ENCODE data around the gene SCLY.

Gene SCLY

DNA sequence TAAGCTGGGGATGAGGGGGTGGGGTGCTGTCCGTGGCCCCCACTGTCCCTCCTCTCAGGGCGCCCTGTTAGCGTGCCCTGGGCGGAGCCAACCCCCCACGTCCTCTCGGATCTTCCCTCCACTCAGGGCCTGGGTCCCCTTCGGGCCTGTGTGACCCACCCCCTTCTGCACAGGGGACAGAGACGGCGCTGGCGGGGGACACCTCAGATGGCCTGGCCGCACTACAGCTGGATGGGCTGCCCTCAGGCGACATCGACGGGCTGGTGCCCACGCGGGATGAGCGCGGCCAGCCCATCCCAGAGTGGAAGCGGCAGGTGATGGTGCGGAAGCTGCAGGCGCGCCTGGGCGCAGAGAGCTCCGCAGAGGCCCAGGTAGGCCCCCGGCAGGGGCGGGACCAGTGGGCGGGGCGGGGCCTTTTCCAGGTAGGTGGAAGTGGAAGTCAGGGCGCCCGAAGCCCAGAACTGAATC, 67.8 kb downstream of the SCLY start:
- H3K4me3 Mint-ChIP-seq, result no peak overlapping the region
- ATAC-seq (no peak), DNase-seq (ENCODE audit: low spot score in 2 of 2) (no peak)
- H3K4me1 Mint-ChIP-seq, result no peaks in the 10 kb centered on the region
- H3K27ac Mint-ChIP-seq, result no peak overlapping the region
- no peaks in the 10 kb centered on the region for H3K36me3 Mint-ChIP-seq
- H3K9me3 Mint-ChIP-seq, result no peaks in the 10 kb centered on the region

DNA sequence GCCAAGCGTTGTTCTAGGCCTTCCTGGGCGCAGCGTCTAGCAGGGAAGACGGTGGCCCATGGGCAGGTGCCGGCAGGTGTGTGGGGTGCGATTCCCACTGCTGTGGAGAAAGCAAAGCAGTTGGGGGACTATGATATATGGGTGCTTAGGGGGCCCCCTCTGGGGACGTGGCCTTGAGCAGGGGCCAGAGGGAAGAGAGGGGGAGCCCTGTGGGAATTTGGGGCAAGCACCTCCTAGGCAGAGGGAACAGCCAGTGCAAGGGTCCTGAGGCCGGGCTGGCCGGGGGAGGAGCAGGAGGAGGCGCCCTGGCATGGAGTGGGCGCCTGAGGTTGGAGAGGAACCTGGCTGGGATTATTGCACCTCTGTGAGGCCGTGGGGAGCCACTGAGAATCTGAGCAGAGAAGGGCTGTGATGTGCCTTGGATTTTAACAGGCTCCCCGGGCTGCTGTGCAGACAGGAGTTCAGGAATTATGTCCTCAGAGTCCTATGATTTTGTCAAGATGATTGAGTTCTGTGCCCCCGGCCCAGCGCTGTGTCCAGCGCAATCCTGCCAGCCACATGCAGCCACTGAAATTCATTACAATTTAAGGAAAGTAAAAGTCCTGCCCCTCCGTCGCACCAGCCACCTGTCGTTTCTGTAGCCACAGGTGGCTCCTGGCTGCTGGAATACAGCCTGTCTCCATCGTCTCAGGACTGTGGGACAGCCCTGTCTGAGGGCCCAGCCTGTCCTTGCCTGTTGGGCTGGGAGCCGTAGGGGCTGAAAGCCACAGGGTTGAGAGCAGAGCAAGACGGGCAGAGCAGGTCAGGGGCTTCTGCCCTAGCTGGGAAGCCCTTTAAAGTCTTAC, 68.6 kb downstream of the SCLY start:
- no peak for ATAC-seq

GRCh38 chr2:238130111-238130695, 69.4 kb downstream of the SCLY start:
- Mint-ChIP-seq H3K36me3 (no peaks in the 10 kb centered on the region), H3K27ac (no peak overlapping the region), H3K4me1 (no peaks in the 10 kb centered on the region), H3K9me3 (no peaks in the 10 kb centered on the region), H3K4me3 (no peak overlapping the region)
- ATAC-seq, result no peak
- no peak for DNase-seq (ENCODE audit: low spot score in 2 of 2)

More for the DNA sequence above, 68.6 kb downstream of the SCLY start:
- Mint-ChIP-seq H3K4me3 (no peak overlapping the region), H3K4me1 (no peaks in the 10 kb centered on the region), H3K9me3 (no peaks in the 10 kb centered on the region), H3K27ac (no peak overlapping the region), H3K36me3 (no peaks in the 10 kb centered on the region)
- no peak for DNase-seq (ENCODE audit: low spot score in 2 of 2)

DNA sequence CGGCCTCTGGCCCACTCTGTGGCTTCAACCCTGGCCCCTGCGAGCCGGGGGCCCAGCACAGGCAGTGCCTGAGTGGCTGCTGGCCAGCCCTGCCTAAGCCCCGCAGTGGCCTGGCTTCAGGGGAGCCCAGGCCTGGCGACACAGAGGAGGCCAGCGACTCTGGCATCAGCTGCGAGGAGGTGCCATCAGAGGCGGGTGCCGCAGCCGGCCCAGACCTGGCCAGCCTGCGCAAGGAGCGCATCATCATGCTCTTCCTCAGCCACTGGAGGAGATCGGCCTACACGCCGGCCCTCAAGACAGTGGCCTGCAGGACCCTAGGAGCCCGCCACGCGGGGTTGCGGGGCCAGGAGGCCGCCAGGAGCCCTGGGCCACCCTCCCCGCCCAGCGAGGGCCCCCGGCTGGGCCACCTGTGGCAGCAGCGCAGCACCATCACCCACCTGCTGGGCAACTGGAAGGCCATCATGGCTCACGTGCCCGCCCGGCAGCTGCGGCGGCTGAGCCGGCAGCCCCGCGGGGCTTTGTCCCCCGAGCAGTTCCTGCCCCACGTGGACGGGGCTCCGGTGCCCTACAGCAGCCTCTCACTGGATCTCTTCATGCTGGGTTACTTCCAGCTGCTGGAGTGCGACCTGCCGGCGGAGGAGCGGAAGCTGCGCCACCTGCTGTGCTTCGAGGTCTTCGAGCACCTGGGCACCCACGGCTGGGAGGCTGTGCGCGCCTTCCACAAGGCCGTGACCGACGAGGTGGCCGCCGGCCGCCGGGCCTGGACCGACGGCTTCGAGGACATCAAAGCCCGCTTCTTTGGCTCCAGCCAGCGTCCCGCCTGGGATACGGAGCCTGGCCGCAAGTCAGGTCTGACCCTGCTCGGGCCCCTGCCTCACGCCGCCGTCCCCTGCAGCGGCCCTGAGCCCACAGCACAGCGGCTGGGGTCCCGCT, 70.2 kb downstream of the SCLY start:
- Mint-ChIP-seq H3K4me3 (no peak overlapping the region), H3K4me1 (no peaks in the 10 kb centered on the region), H3K9me3 (no peaks in the 10 kb centered on the region), H3K27ac (no peak overlapping the region), H3K36me3 (no peaks in the 10 kb centered on the region)
- ATAC-seq (no peak), DNase-seq (ENCODE audit: low spot score in 2 of 2) (no peak)

DNA sequence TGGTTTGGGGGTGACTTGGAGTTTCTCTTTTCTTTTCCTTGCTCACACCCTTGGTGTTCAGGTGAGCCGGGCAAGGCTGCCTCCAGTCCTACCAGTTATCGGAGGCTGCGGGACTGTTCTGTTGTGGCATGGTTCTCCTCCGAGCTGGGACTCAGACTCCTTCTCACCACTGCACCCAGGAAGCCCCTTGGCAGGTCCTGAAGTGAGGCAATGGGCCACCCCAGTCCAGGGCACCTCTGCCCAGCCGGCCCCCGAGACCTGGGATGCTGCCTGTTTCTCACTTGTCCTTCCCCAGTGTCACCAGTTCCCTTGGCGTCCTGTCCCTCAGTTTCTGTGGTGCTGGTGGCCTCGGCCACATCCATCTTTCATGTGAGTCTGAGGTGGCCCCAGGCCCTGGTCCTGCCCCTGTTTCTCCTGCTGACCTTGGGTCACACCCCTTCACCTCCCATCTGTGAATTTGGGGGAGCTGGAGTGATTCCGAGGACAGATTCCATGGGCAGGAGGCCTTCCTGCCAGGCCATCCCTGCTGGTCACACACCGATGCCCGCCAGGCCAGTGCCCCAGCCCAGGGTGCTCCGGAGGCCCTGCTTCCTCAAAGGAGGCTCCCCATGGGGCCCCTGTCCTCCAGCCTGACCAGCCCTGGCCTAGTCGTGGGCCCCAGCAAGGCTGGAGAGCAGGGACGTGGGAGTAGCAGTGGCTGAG, 71.1 kb downstream of the SCLY start:
- Mint-ChIP-seq H3K27ac (no peak overlapping the region), H3K9me3 (no peaks in the 10 kb centered on the region), H3K4me3 (no peak overlapping the region), H3K36me3 (no peaks in the 10 kb centered on the region), H3K4me1 (no peaks in the 10 kb centered on the region)
- no peak for ATAC-seq
- DNase-seq (ENCODE audit: low spot score in 2 of 2), result no peak

DNA sequence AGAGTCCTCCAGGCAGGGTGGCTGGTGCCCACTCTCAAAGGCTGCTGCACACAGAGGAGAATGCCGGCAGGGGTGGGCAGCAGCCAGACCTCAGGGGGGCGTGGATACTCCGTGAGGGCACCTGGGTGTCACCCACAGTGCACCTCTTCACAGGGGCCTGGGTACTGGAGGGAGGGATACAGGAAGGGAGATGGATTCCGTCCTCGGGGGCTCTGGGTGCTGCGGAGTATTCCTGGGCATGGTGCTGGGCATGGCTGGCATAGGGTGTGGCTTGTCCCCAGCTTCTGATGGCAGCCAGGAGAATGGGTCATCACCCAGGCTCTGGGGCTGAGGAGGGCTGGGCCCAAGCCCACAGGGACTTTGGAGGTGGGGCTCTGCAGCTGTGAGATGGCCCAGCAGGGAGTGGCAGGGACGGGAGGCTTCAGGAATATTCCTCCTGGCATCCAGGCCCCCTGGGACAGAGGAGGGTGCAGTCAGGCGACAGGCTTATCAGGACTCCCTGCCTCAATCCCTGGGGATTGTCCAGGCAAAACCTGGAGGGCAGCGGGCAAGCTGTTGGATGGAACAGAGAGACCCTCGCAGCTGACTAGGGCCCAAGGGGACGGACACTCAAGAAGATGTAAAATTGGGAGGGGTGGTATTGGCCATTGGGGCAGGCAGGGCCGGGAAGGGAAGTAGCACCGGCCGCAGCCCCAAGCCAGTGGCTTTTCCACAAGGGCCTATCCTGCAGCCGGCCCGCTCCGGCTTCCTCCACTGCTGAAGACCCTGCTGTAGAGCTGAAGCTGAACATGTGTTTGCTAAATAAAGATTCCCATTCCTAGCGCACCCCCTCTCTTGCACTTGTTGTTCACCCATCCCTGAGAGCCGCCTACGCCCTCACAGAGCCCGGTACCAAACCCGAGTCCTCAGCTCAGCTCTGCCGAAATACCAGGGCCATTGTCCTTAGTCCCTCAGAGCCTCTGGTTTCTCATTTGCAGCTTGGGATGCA, 72.0 kb downstream of the SCLY start:
- ATAC-seq, result no peak
- Mint-ChIP-seq H3K4me1 (no peaks in the 10 kb centered on the region), H3K9me3 (no peaks in the 10 kb centered on the region), H3K27ac (no peak overlapping the region), H3K4me3 (no peak overlapping the region), H3K36me3 (no peaks in the 10 kb centered on the region)
- DNase-seq (ENCODE audit: low spot score in 2 of 2), result no peak

DNA sequence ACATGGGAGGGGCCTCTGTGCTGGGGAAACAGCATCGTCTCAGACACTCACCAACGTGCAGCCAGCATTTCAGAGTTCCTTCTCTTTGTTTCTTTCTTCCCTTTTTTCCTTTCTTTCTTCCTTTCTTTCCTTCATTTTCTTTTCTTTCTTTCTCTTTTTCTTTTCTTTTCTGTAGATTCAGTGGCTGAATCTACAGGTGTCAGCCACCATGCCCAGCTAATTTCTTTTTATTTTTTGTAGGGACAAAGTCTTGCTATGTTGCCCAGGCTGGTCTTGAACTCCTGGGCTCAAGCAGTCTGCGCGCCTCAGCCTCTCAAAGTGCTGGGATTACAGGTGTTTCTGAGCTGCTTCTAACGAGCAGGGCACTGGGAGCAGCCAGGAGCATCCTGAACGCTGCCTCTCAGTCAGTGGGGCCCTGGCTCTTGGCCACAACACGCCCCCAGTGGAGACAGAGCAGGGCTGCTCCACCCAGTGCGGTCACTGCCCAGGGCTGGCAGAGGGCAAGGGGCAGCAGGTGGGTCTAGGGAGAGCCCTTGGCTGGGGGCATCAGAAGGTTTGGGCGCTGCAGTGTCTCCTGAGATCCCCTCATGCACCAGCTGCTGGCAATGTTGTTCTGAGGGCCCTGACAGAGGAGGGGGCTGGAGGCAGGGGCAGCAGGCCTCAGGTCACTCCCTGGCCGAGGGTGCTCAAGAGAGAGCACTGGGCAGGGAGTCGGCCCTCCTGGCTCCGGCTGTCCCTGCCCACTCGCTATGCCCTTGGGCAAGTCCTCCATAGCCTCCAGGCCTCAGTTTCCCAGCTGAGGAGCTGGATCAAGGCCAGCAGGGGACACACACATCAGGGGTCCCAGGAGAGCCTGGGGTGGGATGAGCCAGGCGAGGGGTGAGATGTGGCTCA, 72.9 kb downstream of the SCLY start:
- no peak overlapping the region for H3K27ac Mint-ChIP-seq
- no peaks in the 10 kb centered on the region for H3K4me1 Mint-ChIP-seq
- no peak for DNase-seq (ENCODE audit: low spot score in 2 of 2)
- ATAC-seq, result no peak
- no peaks in the 10 kb centered on the region for H3K36me3 Mint-ChIP-seq
- no peak overlapping the region for H3K4me3 Mint-ChIP-seq
- no peaks in the 10 kb centered on the region for H3K9me3 Mint-ChIP-seq

DNA sequence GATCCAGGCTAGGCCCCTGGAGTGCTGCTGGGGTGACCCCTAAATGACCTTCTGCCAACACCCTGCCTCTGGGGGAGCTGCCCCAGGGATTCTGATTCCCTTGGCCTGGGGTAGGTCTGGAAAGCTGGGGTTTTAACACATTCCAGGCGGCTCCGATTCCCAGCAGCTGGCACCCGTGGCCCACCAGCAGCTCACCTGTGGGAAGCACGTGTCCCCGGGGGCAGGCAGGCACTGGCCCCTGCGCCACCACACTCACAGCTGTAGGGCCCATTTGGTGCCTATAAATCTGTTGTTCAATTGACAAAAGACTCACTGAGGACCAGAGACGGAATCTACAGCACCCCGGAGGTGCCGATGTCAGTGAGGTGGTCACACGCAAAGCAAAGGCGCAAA, 73.6 kb downstream of the SCLY start:
- no peak overlapping the region for H3K27ac Mint-ChIP-seq
- no peaks in the 10 kb centered on the region for H3K4me1 Mint-ChIP-seq
- ATAC-seq (no peak), DNase-seq (ENCODE audit: low spot score in 2 of 2) (no peak)
- no peak overlapping the region for H3K4me3 Mint-ChIP-seq
- H3K9me3 Mint-ChIP-seq, result no peaks in the 10 kb centered on the region
- no peaks in the 10 kb centered on the region for H3K36me3 Mint-ChIP-seq

DNA sequence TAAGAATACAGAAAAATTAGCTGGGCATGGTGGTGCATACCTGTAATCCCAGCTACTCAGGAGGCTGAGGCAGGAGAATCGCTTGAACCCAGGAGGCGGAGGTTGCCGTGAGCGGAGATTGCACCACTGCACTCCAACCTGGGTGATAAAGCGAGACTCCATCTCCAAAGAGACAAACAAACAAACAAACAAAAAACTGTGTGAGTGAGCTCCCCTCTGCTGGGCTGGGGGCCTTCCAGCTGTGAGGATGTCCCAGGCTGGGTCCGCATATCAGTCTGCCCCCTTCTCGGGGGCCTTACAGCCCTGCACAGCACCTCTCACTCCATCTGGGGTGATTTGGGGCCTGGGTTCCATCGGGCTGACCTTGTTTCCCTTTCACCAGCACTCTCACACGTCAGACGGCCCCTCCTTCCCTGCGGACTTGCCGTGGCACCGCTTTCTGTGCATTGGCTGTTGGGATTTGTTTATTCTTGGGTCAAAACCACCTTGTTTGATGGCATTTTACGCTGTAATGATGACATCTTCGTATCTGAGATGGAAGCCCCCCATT, 74.9 kb downstream of the SCLY start:
- Mint-ChIP-seq H3K27ac (no peak overlapping the region), H3K4me1 (no peaks in the 10 kb centered on the region), H3K36me3 (no peaks in the 10 kb centered on the region), H3K4me3 (no peak overlapping the region), H3K9me3 (no peaks in the 10 kb centered on the region)
- ATAC-seq (no peak), DNase-seq (ENCODE audit: low spot score in 2 of 2) (no peak)

DNA sequence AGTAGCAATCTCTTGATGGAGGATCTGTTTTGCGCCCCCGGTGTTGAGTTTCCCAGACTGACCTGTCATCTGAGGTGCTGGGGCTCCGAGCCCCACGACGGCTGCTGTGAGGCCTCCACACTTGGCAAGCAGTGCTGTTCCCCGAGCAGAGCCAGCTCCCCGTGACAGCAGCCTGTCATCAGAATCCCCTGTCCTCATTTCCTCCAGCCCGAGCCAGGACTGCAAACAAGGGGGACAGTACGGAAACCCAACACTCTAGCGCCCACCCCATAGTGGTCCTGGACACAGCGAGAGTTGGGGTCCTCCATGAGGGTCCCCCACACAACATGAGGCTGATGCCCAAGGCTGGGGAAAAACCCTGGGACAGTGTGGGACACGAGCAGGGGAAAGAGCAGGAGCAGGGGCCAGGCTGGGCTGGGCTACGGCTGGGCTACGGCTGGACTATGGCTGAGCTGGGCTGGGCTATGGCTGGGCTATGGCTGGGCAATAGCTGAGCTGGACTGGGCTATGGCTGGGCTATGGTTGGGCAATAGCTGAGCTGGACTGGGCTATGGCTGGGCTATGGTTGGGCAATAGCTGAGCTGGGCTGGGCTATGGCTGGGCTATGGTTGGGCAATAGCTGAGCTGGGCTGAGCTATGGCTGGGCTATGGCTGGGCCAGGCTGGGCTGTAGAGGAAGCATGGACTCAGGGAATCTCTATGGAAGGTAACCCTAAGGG, 76.2 kb downstream of the SCLY start:
- no peak overlapping the region for H3K27ac Mint-ChIP-seq
- DNase-seq (ENCODE audit: low spot score in 2 of 2), result no peak
- H3K36me3 Mint-ChIP-seq, result no peaks in the 10 kb centered on the region
- H3K4me1 Mint-ChIP-seq, result peaks cover 8% of the 10 kb centered on the region
- H3K4me3 Mint-ChIP-seq, result no peak overlapping the region
- no peaks in the 10 kb centered on the region for H3K9me3 Mint-ChIP-seq
- ATAC-seq, result no peak

DNA sequence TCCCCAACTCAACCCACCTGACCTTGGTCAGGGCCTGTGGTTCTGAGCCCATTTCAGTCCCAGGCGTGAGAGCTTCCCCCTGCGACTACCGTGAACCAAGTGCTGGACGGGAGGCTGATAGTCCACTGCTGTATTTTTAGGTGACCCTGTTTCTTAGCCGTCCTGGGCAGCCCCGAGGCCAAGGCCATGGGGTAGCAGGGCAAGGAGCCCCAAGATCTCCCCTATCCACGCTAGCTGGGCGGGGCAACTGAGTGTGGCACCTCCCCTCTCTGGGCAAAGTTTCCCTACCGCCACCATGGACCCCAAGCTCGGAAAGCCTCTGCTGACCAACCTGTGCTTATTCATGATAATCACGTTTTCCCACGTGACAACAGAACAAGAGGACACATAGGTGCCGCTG, 77.1 kb downstream of the SCLY start:
- Mint-ChIP-seq H3K27ac (no peak overlapping the region), H3K4me1 (peaks cover 10% of the 10 kb centered on the region), H3K4me3 (no peak overlapping the region), H3K9me3 (no peaks in the 10 kb centered on the region), H3K36me3 (no peaks in the 10 kb centered on the region)
- ATAC-seq (no peak), DNase-seq (ENCODE audit: low spot score in 2 of 2) (no peak)

- DNase-seq (ENCODE audit: low spot score in 2 of 2), result no peak
- ATAC-seq, result no peak
- Mint-ChIP-seq H3K9me3 (no peaks in the 10 kb centered on the region), H3K27ac (no peak within 1 kb of the TSS), H3K4me3 (no peak within 1 kb of the TSS), H3K36me3 (no peaks in the 10 kb centered on the region), H3K4me1 (peaks cover 10% of the 10 kb centered on the region)
Measured at GRCh38 chr2:238138331-238139195, 77.8 kb downstream of the SCLY start, which contains the start of gene KLHL30. KLHL30 (plus strand) TSS chr2:238138668; CDS start chr2:238140755, 2,087 bp downstream.

All from stimulated activated effector memory CD8-positive, alpha-beta T cell treated with anti-CD3 and anti-CD28 coated beads, Interleukin-12 subunit alpha, Interleukin-12 subunit beta, amount 100 ng/mL, for 72 hours (primary cell).